GM12872 (cell line): ENCODE results near the gene RNASEH1.

Experiments used
- TF ChIP-seq, protein P1 (sequence below): IDR thresholded peaks from 3 replicates; pipeline ENCODE4 v1.5.1; 2011; ENCODE audit warnings: low read depth, mild to moderate bottlenecking, low read length, moderate library complexity; ENCODE audit not compliant: insufficient read depth

Gene RNASEH1

DNA sequence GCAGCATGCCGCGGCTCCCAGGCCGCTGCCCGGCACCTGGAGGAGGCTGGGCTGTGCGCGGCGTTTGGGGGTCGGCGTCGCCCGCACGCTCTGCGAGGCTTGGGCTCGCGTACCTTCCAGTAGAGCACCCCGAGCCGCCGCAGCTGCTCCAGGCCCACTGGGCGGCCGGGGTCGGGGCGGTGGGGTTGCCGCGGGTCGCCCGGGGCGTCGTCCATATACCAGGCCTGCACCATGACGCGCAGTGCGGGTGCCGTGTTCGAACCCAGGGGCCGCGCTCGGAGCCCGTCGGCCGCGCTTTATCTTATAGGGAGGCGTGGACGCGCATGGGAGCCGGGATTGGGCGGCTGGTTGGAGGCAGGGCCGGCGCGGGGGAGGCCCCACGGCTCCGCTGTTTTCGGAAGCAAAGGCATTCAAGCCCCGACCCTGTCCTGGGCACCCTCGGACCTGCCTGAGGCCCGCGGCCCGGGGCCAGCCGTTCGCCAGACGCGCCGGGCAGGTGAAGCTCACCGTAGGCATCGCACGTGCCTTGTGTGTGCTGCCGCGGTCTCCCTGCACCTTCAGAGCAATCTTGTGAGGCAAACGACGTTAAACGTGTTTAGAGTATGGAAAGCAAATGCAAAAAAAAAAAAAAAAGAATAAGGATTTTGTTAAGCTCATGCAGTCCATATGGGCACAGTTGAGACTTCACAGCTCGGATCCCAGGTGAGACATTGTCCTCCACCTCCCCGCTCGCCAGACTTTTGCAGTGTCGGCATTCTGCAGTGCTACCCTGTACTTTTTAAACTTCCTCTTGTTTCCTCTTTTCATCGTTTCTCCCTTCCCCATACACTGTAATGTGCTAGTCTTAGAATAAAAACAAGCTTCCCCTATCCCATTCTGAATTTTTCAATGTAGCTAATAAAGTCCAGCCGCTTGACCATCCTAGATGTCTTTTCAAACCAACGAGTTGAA, 38.6 kb downstream of the RNASEH1 start, which contains the start of gene ADI1:
Gene ADI1 (minus strand): TSS at position 277 of the 951 bp plus-strand sequence. CDS start 44 bp downstream, at position 233.
- TF ChIP-seq, protein P1, sequence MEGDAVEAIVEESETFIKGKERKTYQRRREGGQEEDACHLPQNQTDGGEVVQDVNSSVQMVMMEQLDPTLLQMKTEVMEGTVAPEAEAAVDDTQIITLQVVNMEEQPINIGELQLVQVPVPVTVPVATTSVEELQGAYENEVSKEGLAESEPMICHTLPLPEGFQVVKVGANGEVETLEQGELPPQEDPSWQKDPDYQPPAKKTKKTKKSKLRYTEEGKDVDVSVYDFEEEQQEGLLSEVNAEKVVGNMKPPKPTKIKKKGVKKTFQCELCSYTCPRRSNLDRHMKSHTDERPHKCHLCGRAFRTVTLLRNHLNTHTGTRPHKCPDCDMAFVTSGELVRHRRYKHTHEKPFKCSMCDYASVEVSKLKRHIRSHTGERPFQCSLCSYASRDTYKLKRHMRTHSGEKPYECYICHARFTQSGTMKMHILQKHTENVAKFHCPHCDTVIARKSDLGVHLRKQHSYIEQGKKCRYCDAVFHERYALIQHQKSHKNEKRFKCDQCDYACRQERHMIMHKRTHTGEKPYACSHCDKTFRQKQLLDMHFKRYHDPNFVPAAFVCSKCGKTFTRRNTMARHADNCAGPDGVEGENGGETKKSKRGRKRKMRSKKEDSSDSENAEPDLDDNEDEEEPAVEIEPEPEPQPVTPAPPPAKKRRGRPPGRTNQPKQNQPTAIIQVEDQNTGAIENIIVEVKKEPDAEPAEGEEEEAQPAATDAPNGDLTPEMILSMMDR, result no peak

- TF ChIP-seq, protein P1, result no peak
These were observed 39.5 kb downstream of the RNASEH1 start for GRCh38 chr2:3518496-3519254.

DNA sequence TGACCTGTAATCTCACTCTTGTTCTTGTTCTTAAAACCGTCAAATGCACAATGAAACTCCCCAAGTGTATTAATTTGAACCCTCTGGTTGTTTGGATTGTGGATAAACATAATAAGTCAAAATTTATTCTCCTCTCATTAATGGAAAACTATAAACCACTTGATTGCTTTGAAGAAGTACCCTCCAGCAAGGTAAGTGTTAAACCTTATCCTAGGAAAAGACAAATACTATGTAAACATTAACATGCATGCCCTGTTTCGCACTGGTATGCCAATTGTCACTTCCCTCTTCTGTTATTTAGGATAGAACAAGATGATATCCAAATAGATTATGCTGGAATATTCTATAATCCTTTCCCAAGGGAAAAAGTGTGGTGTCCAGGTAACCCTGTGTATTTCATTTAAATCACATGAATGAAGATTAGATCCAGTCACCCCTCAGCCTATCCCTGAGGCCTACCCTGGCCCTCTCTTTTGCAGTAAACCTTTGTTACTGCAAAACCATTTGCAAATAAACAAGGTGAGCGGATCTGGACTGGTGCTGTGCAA, 40.1 kb downstream of the RNASEH1 start:
- TF ChIP-seq, protein P1, result no peak

DNA sequence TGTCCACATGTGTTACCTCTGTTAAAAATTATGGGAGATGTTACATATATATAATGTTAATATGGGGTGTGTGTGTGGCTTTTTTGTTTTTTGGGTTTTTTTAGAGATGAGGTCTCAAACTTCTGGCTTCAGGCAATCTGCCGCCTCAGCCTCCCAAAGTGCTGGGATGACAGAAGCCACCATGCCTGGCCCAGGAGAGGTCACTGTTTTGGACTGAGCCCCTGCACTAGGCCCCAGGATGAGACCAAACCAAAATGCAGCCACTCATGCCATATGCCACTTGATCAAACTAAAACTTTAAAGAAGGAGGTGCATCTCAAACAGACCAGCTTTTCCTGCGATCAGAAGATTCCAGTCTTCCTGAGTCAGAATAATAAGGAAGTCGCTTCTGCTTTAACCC, 41.3 kb downstream of the RNASEH1 start:
- TF ChIP-seq, protein P1, result no peak

- TF ChIP-seq, protein P1, result no peak
These were observed 44.9 kb downstream of the RNASEH1 start for GRCh38 chr2:3513026-3513810.

- TF ChIP-seq, protein P1, result no peak
These were observed 46.0 kb downstream of the RNASEH1 start for GRCh38 chr2:3512086-3512485.
